ENCODE measurements around the gene CHMP5.
A peak's percentile ranks its signal among the peaks of the same experiment; 100 is the strongest.
"Not testable (repeated sequence)": the region's sequence is repeated elsewhere in the genome, so short reads cannot be mapped to it uniquely, and the experiment has no call there.

Gene CHMP5

GRCh38 chr9:33277484-33277883 lies 12.6 kb downstream of the CHMP5 start:
- no peak for DNase-seq (ENCODE audit: low read depth in 2 of 2)

- DNase-seq (ENCODE audit: low read depth in 2 of 2) = no peak
Observed at GRCh38 chr9:33285502-33285901, 20.7 kb downstream of the CHMP5 start.

DNA sequence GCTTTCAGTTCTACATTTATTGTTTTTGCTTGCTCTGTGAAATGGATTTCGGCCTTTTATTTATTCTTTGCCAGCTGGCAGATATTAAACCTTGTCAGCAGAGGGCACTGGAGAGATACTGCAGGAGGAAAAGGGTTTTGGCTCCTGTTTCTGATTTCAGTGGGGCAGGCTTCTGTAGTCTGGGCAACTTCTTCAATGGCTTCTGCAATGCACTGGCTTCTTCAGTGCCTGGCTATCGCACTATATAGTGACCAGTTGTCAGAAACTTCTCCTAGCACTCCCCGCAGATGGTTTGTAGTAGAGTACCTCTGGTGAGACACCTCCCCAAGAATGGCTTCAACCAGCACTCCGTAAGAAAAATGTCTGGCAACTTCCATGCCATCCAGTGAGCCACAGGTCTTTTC lies 22.2 kb downstream of the CHMP5 start:
- DNase-seq (ENCODE audit: low read depth in 2 of 2) = peak; percentile 33 to 45

- DNase-seq (ENCODE audit: low read depth in 2 of 2) = no peak
Observed at GRCh38 chr9:33288235-33288634, 23.4 kb downstream of the CHMP5 start.

DNA sequence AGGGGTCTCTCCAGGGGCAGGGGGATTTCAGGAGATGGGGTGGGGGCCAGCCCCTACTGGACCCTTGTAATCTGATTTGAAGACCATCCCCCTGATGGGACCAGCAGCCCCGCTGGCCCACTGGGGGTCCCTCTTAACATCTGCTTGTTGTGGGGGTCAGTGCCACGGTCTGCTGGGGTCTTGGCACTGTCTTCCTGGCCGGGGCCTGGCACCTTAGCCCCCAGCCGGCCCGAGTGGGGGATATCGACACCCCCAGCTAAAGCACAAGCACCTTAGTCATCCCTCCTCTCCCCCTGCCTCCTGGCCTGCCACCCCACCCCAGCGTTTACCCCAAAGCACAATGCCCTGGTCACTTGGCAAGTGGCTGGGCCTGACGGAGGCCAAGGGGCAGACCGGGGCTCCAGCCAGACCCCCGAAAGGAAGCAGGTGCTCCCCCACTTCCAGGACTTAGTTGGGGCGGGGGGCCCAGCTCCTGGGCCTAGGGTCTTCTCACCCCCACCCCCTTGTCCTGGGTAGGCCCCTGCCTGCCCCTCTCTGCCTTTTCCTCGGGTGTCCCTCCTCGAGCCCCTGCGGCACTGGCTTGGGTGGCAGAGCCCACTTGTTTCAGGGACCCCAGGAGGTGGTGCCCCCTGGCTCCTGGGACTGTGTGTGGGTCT lies 24.1 kb downstream of the CHMP5 start:
- DNase-seq (ENCODE audit: low read depth in 2 of 2) = no peak

DNA sequence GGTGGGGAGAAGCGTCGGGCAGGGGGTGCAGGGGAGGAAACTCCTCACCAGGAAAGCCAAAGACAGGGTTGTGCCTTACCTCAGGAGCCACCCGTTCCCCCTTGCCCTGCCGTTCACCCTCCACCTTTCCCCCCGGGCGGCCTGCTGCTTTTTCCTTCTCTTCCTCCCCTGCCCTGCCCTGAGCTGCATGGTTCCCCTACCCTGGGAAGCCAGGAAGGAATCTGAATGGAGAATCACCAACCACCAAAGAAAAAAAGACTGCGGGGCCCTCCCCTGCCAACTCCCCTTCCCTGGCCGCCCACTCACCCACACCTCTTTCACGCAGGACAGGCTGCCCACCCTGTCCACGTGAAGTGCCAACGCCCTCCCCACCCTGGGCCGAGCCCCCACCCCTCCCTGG lies 24.6 kb downstream of the CHMP5 start:
- no peak for DNase-seq (ENCODE audit: low read depth in 2 of 2)

DNA sequence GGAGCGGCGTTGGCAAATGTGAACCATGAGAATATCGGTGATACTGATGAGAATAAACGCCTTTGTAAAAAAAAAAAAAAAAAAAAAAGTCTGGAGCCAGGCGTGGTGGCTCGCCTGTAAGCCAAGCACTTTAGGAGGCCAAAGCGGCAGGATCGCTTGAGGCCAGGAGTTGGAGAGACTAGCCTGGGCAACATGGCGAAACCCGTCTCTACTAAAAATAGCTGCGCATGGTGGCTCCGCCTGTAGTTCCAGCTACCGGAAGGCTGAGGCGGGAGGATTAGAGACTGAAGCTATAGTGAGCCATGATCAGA lies 25.0 kb downstream of the CHMP5 start:
- DNase-seq (ENCODE audit: low read depth in 2 of 2) = no peak

GRCh38 chr9:33290247-33291030 lies 25.6 kb downstream of the CHMP5 start, which contains the start of gene NFX1:
Gene NFX1, plus strand, starts transcription at chr9:33290516. Its CDS starts 57 bp downstream, at chr9:33290573.
- DNase-seq (ENCODE audit: low read depth in 2 of 2) = peak; percentile 98 to 99

- DNase-seq (ENCODE audit: low read depth in 2 of 2) = no peak
Observed at GRCh38 chr9:33291031-33291397, 26.2 kb downstream of the CHMP5 start.

GRCh38 chr9:33291901-33292300 lies 27.1 kb downstream of the CHMP5 start:
- DNase-seq (ENCODE audit: low read depth in 2 of 2) = no peak

- no peak for DNase-seq (ENCODE audit: low read depth in 2 of 2)
Observed at GRCh38 chr9:33293782-33294181, 28.9 kb downstream of the CHMP5 start.

DNA sequence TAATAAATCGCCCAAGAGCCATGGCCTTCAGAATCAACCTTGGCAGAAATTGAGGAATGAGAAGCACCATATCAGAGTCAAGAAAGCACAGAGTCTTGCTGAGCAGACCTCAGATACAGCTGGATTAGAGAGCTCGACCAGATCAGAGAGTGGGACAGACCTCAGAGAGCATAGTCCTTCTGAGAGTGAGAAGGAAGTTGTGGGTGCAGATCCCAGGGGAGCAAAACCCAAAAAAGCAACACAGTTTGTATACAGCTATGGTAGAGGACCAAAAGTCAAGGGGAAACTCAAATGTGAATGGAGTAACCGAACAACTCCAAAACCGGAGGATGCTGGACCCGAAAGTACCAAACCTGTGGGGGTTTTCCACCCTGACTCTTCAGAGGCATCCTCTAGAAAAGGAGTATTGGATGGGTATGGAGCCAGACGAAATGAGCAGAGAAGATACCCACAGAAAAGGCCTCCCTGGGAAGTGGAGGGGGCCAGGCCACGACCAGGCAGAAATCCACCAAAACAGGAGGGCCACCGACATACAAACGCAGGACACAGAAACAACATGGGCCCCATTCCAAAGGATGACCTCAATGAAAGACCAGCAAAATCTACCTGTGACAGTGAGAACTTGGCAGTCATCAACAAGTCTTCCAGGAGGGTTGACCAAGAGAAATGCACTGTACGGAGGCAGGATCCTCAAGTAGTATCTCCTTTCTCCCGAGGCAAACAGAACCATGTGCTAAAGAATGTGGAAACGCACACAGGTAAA lies 30.0 kb downstream of the CHMP5 start:
- no peak for DNase-seq (ENCODE audit: low read depth in 2 of 2)

DNA sequence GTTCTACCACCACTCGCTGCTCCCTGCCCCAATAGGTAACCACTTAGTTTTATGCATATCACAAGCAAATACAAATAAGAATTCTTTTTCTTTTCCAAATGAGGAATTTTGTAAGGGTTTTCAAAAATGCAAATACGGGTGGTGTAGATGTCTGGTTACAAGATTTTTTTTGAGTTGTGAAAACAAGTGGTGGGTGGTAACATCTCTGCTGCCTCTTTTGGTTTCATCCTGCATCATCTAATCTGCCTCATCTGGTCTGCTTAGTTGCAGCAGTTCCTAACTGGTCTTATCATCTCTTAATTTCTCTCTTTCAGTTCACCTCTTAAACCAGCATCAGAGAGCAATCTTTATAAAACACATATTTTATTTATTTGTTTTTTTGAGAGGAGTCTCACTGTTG lies 30.7 kb downstream of the CHMP5 start:
- DNase-seq (ENCODE audit: low read depth in 2 of 2) = no peak

GRCh38 chr9:33297432-33297831 lies 32.6 kb downstream of the CHMP5 start:
- no peak for DNase-seq (ENCODE audit: low read depth in 2 of 2)

GRCh38 chr9:33300546-33300945 lies 35.7 kb downstream of the CHMP5 start:
- no peak for DNase-seq (ENCODE audit: low read depth in 2 of 2)

- no peak for DNase-seq (ENCODE audit: low read depth in 2 of 2)
Observed at GRCh38 chr9:33304362-33304761, 39.5 kb downstream of the CHMP5 start.

DNA sequence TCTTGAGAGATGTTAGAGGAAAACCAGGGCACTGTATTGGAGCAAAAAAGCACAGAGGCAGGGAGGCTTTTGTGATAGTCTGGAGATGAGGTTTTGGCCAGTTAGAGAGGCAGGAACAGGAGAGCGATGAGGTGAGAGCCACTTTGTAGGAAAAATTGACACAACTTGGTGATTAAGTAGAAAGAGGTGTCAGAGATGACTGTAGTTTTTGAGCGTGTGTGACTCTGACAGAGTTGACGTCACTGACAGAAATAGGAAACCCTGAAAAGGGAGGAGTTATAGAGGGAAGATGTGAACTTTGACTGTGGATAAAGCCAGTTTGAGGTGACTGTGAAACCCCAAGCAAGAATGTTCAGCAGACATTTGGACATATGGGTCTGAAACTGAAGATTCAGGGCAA lies 41.2 kb downstream of the CHMP5 start:
- no peak for DNase-seq (ENCODE audit: low read depth in 2 of 2)

DNA sequence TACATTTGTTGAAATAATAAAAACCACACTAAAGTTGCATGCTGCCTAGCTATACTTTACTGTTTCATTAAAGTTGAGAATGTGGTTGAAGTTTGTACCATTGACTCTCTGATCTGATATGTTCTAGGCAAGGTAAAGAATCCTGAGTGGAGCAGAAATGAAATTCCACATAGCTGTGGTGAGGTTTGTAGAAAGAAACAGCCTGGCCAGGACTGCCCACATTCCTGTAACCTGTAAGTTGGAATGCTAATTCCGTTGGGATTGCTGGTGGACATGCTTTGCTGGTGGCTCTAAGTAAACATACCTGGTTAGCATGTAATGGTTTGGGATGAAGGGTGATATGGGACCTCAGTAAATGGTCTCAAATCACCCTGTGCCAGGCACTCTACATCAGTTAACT lies 42.2 kb downstream of the CHMP5 start:
- DNase-seq (ENCODE audit: low read depth in 2 of 2) = no peak

DNA sequence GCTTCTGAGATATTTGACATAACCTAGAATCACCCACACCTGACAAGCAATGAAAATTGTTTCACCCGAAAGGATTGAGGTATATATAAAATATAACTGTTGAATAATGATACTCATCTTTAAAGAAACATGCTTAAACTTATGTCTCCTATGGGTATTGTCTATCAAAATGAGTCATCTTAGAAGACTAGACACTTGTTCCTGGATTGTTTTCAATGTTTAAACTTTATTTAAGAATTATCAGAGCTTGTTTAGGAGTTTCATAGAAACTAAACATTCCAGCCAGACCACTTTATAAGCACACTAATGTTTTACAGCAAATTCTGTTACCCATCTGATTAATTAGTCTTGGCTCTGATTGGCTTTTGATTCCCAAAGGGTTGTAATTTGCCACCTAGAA lies 45.1 kb downstream of the CHMP5 start:
- no peak for DNase-seq (ENCODE audit: low read depth in 2 of 2)

- no peak for DNase-seq (ENCODE audit: low read depth in 2 of 2)
Observed at GRCh38 chr9:33310748-33311147, 45.9 kb downstream of the CHMP5 start.

GRCh38 chr9:33311953-33312352 lies 47.1 kb downstream of the CHMP5 start:
- no peak for DNase-seq (ENCODE audit: low read depth in 2 of 2)

DNA sequence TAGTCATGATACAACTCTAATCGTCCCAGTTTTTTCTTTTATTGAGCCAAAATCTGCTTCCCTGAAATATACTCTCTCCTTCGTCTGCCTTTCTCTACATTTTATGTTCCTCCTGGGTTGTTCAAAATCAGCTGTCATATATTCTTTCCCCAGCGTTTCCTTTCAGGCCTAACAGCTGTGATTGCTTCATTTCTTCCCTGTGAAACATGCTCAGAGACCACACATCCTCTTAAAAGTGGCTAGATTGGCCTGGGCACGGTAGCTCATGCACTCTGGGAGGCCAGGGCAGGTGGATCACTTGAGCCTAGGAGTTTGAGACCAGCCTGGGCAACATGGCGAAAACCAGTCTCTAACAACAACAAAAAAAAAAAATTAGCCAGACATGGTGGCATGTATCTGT lies 50.5 kb downstream of the CHMP5 start:
- DNase-seq (ENCODE audit: low read depth in 2 of 2) = no peak

DNA sequence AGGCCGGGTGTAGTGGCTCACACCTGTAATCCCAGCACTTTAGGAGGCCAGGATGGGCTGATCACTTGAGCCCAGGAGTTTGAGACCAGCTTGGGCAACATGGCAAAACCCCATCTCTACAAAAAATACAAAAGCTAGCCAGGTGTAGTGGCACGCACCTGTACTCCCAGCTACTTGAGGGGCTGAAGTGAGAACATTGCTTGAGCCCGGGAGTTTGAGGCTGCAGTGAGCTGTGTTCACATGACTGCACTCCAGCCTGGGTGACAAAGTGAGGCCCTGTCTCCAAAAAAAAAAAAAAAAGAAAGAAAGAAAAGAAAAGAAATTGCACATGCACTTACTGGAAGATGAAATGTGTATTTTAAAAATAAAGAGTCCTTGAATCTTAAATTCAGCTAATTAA lies 52.3 kb downstream of the CHMP5 start:
- DNase-seq (ENCODE audit: low read depth in 2 of 2) = not testable (repeated sequence)

Measured in fibroblast of skin of left quadriceps (primary cell).